Superior temporal gyrus (tissue), 1 donor: ENCODE results near the gene DDX1.
"Not testable (repeated sequence)": the region's sequence is repeated elsewhere in the genome, so short reads cannot be mapped to it uniquely, and the experiment has no call there.

Source experiments
- DNase-seq: peaks from one replicate; pipeline ENCODE4 v3.0.0-alpha.2; 2016; ENCODE audit errors: extremely low spot score

DDX1 gene

GRCh38 chr2:15595936-15596335, 4.3 kb downstream of the DDX1 start:
- no peak for DNase-seq

- no peak for DNase-seq
Measured at GRCh38 chr2:15596350-15596749, 4.7 kb downstream of the DDX1 start.

GRCh38 chr2:15596968-15597367, 5.3 kb downstream of the DDX1 start:
- DNase-seq: no peak

GRCh38 chr2:15599994-15600393, 8.3 kb downstream of the DDX1 start:
- no peak for DNase-seq

GRCh38 chr2:15601681-15602080, 10.0 kb downstream of the DDX1 start:
- DNase-seq: no peak

- no peak for DNase-seq
Measured at GRCh38 chr2:15602393-15602792, 10.7 kb downstream of the DDX1 start.

GRCh38 chr2:15603044-15603765, 11.5 kb downstream of the DDX1 start:
- DNase-seq: no peak

- DNase-seq: no peak
Measured at GRCh38 chr2:15603948-15604347, 12.3 kb downstream of the DDX1 start.

- DNase-seq: no peak
Measured at GRCh38 chr2:15605721-15606120, 14.1 kb downstream of the DDX1 start.

GRCh38 chr2:15606481-15607441, 15.1 kb downstream of the DDX1 start:
- no peak for DNase-seq

- no peak for DNase-seq
Measured at GRCh38 chr2:15607709-15608391, 16.2 kb downstream of the DDX1 start.

- no peak for DNase-seq
Measured at GRCh38 chr2:15608392-15608761, 16.7 kb downstream of the DDX1 start.

GRCh38 chr2:15609341-15610042, 17.8 kb downstream of the DDX1 start:
- no peak for DNase-seq

- no peak for DNase-seq
Measured at GRCh38 chr2:15610430-15610952, 18.8 kb downstream of the DDX1 start.

- not testable (repeated sequence) for DNase-seq
Measured at GRCh38 chr2:15612101-15612500, 20.4 kb downstream of the DDX1 start.

- no peak for DNase-seq
Measured at GRCh38 chr2:15613736-15614429, 22.2 kb downstream of the DDX1 start.

GRCh38 chr2:15614545-15615300, 23.1 kb downstream of the DDX1 start:
- no peak for DNase-seq

GRCh38 chr2:15615301-15615920, 23.7 kb downstream of the DDX1 start:
- DNase-seq: no peak

- no peak for DNase-seq
Measured at GRCh38 chr2:15616429-15616828, 24.8 kb downstream of the DDX1 start.
